A673 (cell line): ENCODE results near the gene TBRG4. TPM values are rescaled to one million over a fixed set of nuclear protein-coding genes. Genes with fewer than 3 reads are reported as not detected.

Experiments used
- BruUV-seq: library from RNA; stranded (reverse); fragments of 400-500 nt; replicated peaks from 2 replicates; lab custom pipeline; 2021; lab: Mats Ljungman, UMichigan
- CTCF ChIA-PET: fragments of 300-600 bp; sonication (Branson Sonifier 250); formaldehyde crosslinking; loops from one replicate; lab custom pipeline; 2022; ENCODE audit warnings: antibody characterized with exemption; lab: Charles Lee
- POLR2A ChIA-PET: fragments of 300-600 bp; sonication (Branson Sonifier 250); formaldehyde crosslinking; loops from one replicate; lab custom pipeline; 2022; ENCODE audit warnings: antibody characterized with exemption; ENCODE audit not compliant: low non-redundant PET; lab: Charles Lee
- DNase-seq: peaks from one replicate; pipeline ENCODE4 v3.0.0-alpha.2; 2015; ENCODE audit warnings: low spot score
- H3K27ac ChIP-seq: fragments of 200-600 bp; sonication (generic); 2 replicates; pipeline ENCODE4 v1.5.1; 2016; ENCODE audit warnings: mixed run types, low read depth, mild to moderate bottlenecking, mixed read lengths, antibody characterized with exemption, low read length; ENCODE audit not compliant: poor library complexity, severe bottlenecking
- H3K27me3 ChIP-seq: fragments of 200-600 bp; sonication (generic); replicated peaks from 2 replicates; pipeline ENCODE4 v1.6.1; 2017; ENCODE audit warnings: mixed run types, low read depth, mild to moderate bottlenecking, mixed read lengths, antibody characterized with exemption, low read length; ENCODE audit not compliant: insufficient read depth, poor library complexity
- H3K36me3 ChIP-seq: fragments of 200-600 bp; sonication (generic); 2 replicates; pipeline ENCODE4 v1.6.1; 2016; ENCODE audit warnings: mixed run types, mild to moderate bottlenecking, mixed read lengths, antibody characterized with exemption, low read length; ENCODE audit not compliant: insufficient read depth, poor library complexity, severe bottlenecking
- H3K4me1 ChIP-seq: fragments of 200-600 bp; sonication (generic); 2 replicates; pipeline ENCODE4 v1.6.1; 2017; ENCODE audit warnings: mixed run types, mild to moderate bottlenecking, mixed read lengths, antibody characterized with exemption, low read length; ENCODE audit not compliant: insufficient read depth, poor library complexity, severe bottlenecking
- H3K4me3 ChIP-seq: fragments of 200-600 bp; sonication (generic); 2 replicates; pipeline ENCODE4 v1.5.1; 2016; ENCODE audit warnings: low read depth, mixed run types, mild to moderate bottlenecking, mixed read lengths, low read length; ENCODE audit not compliant: poor library complexity, severe bottlenecking
- H3K9me3 ChIP-seq: fragments of 200-600 bp; sonication (generic); 2 replicates; pipeline ENCODE4 v1.6.1; 2016; ENCODE audit warnings: mixed run types, low read depth, mild to moderate bottlenecking, mixed read lengths, antibody characterized with exemption, low read length; ENCODE audit not compliant: poor library complexity, severe bottlenecking
- CTCF ChIP-seq: fragments of 300-800, 200-600 bp; sonication (generic); conservative IDR thresholded peaks from 2 replicates; pipeline ENCODE4 v1.5.1; 2017; ENCODE audit warnings: low read depth, mild to moderate bottlenecking, antibody characterized with exemption, low read length, moderate library complexity, mixed read lengths
- EZH2 ChIP-seq: fragments of 200-600 bp; sonication (generic); IDR thresholded peaks from 2 replicates; pipeline ENCODE4 v1.6.1; 2017; ENCODE audit warnings: borderline replicate concordance, low read depth, mild to moderate bottlenecking, mixed read lengths, antibody characterized with exemption, low read length; ENCODE audit not compliant: poor library complexity, severe bottlenecking
- intact Hi-C: fragments of 100-400 bp; cut with micrococcal nuclease; formaldehyde crosslinking; loops from one replicate; pipeline ENCODE4 v1.10.0; 2022; ENCODE audit not compliant: unreplicated experiment
- total RNA-seq: library from RNA; stranded (reverse); gene quantifications from 2 replicates; pipeline ENCODE4 v1.2.3, GENCODE V29; 2021

The TBRG4 gene
- total RNA-seq, 1 experiment from 2014 or later, result 136 TPM

GRCh38 chr7:45080265-45080957 is 31.1 kb downstream of the TBRG4 start:
- H3K9me3 ChIP-seq, result no peaks in the 10 kb centered on the region
- no peak for TF ChIP-seq EZH2
- TF ChIP-seq CTCF, result no peak
- BruUV-seq, result no TSS peak
- no peaks in the 10 kb centered on the region for H3K36me3 ChIP-seq
- ChIA-PET CTCF (no interaction called here), POLR2A (no interaction called here)
- H3K4me1 ChIP-seq, result no peaks in the 10 kb centered on the region
- no peak overlapping the region for H3K4me3 ChIP-seq
- H3K27ac ChIP-seq, result no peak overlapping the region
- intact Hi-C loops, result no loop called here
- no peaks in the 10 kb centered on the region for H3K27me3 ChIP-seq
- DNase-seq, result no peak

GRCh38 chr7:45078125-45078681 is 33.3 kb downstream of the TBRG4 start:
- Histone ChIP-seq H3K27me3 (no peaks in the 10 kb centered on the region), H3K4me3 (no peak overlapping the region), H3K27ac (no peak overlapping the region), H3K4me1 (no peaks in the 10 kb centered on the region), H3K36me3 (no peaks in the 10 kb centered on the region), H3K9me3 (no peaks in the 10 kb centered on the region)
- intact Hi-C loops, result no loop called here
- POLR2A ChIA-PET, result no interaction called here
- TF ChIP-seq EZH2, result no peak
- TF ChIP-seq CTCF, result no peak
- no peak for DNase-seq
- BruUV-seq, result no TSS peak
- CTCF ChIA-PET, result no interaction called here

DNA sequence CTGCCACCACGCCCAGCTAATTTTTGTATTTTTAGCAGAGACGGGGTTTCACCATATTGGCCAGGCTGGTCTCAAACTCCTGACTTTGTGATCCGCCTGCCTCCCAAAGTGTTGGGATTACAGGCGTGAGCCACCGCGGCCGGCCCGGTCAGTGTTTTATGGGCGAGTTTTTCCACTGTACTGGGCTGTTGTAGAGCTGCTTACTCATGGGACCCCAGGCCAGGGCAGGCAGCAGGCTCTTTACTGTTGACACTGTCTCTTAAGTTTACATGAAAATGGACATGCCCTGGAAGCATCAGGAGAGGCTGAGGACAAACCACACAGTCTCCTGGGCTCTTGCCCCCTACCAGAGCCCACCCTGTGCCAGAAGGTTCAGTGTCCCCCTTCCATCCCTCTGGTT is 33.9 kb downstream of the TBRG4 start:
- no peaks in the 10 kb centered on the region for H3K4me1 ChIP-seq
- no peaks in the 10 kb centered on the region for H3K36me3 ChIP-seq
- BruUV-seq, result no TSS peak
- no peak for TF ChIP-seq EZH2
- no peak for TF ChIP-seq CTCF
- no peak overlapping the region for H3K27ac ChIP-seq
- intact Hi-C loops, result no loop called here
- H3K4me3 ChIP-seq, result no peak overlapping the region
- H3K27me3 ChIP-seq, result no peaks in the 10 kb centered on the region
- ChIA-PET CTCF (no interaction called here), POLR2A (no interaction called here)
- H3K9me3 ChIP-seq, result no peaks in the 10 kb centered on the region
- no peak for DNase-seq
